GM12892 (cell line): ENCODE results near the gene ESRRB.
"Not testable (repeated sequence)": the region's sequence is repeated elsewhere in the genome, so short reads cannot be mapped to it uniquely, and the experiment has no call there.

Experiments
- DNase-seq: peaks from one replicate; pipeline ENCODE4 v3.0.0; 2011; ENCODE audit not compliant: insufficient read length
- FAIRE-seq: peaks from 2 replicates; lab custom pipeline; 2011; peaks lifted over from hg19 to GRCh38; lab: Jason Lieb, UNC
- POLR2A ChIP-seq: IDR thresholded peaks from 2 replicates; pipeline ENCODE4 v1.6.1; 2011; ENCODE audit warnings: low read depth, low read length, control low read depth
- POLR2AphosphoS5 ChIP-seq: IDR thresholded peaks from 2 replicates; pipeline ENCODE4 v1.6.1; 2011; ENCODE audit warnings: low read depth, low read length, control low read depth
- TAF1 ChIP-seq: IDR thresholded peaks from 2 replicates; pipeline ENCODE4 v1.6.1; 2011; ENCODE audit warnings: low read depth, mild to moderate bottlenecking, control low read depth, low read length, borderline replicate concordance

Gene ESRRB

DNA sequence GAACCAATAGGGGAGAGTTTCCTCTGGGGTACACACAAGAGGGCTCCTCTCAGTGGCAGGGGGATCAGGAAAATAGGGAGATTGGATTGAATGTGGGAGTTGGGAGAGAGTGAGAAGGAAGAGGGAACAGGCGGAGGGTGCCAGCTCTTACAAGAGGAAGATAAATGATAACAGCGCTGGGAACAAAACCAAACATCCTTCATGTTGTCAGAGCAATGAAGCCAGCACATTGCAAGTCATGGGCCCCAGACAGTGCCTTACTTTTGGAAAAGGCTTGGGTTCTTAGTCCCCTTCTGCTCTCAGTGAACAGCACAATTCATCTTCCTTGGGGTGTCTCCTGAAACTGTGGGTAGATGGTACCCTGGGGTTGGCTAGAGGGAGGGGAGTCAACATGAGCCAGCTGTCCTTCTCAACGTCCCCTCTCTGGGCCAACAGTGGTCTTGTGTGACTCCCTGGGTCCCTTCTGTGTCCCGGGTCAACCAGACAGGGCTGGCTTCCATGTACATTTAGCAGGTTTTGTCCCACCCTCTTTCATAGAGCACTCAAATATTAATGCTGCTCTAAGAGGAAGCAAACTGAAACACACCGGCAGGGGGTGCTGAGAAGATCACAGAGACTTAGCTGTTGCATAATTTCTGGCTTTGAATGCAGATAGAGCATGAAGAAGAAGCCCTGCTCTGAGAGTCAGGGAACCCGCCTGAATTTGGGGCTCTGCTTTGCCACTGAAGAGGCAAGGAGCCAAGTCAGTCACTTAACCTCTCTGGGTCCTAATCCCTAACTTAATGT, 138.5 kb downstream of the ESRRB start:
- peak; percentile 51 for FAIRE-seq
- no peak for DNase-seq

DNA sequence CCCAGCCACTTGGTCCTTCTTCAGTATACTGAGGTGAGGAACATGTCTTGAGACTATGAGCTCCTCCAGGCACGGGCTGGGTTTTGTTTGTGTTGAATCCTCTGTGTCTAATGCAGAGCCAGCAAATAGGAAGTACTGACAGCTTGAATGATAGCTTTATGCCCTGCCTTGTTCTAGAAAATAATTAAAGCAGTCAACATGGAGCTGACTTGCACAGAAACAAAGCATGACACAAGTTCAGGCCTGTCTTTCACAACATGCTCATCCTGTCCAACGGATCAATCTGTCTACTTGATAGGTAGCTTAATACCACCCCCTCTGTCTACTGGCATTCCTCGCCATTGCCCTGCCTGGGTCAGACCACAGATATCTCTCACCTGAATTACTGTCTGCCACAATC, 140.9 kb downstream of the ESRRB start:
- TF ChIP-seq POLR2A: no peak
- no peak for TF ChIP-seq POLR2AphosphoS5
- no peak for TF ChIP-seq TAF1
- no peak for DNase-seq
- no peak for FAIRE-seq

More for the DNA sequence above, 138.5 kb downstream of the ESRRB start:
- TF ChIP-seq POLR2A (no peak), POLR2AphosphoS5 (no peak), TAF1 (no peak)

DNA sequence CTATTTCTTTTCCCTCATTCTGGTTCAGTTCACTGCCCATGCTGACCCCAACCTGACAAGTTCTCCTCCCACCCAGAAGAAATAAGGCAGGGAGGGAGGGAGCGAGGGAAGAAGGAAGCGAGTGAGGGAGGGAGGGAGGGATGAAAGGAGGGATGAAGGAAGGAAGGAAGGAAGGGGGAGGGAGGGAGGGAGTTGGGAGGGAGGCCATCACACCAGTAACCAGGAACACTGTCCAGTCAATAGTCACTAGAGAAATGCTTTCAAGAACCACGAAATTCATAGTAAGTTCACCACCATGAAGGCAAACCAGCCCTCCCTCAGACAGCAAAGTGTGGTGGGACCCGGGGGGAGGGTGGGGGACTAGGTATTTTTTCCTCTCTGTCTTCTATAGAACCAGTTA, 142.4 kb downstream of the ESRRB start:
- TF ChIP-seq POLR2A (no peak), TAF1 (no peak), POLR2AphosphoS5 (no peak)
- FAIRE-seq: no peak
- DNase-seq: no peak

DNA sequence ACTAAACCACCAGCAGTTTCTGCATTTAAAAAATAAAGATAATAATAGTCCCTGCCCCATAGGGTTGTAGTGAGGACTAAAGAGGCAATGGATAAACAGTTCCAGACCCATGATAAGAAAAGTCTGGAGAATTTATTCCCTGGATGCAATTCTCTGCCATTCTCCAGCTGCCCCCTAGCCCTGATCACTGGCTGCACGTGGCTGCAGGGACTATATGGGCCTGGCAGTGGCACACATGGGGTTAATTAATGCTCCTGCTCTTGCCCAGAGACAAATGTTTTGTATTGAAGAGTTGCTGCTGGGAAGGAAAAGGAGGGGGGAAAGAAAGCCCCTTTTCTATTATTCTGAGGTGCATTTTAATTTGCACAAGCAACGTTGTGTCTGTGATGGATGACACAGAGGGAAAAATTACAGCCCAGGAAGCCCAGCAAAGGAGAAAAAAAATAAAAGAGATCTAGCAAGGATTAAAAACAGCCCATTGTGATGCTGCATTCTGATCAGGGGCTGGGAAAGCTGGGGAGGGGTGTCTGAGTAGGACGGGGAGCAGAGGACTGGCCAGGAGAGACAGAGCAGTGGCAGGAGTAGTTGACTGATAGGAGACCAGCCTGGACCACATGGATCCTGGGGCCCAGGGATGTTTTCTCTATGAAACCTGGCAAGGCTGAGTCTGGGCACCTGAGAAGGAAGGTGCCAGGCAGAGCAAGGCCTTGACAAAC, 149.3 kb downstream of the ESRRB start:
- TF ChIP-seq POLR2A: no peak
- no peak for FAIRE-seq
- DNase-seq: no peak

DNA sequence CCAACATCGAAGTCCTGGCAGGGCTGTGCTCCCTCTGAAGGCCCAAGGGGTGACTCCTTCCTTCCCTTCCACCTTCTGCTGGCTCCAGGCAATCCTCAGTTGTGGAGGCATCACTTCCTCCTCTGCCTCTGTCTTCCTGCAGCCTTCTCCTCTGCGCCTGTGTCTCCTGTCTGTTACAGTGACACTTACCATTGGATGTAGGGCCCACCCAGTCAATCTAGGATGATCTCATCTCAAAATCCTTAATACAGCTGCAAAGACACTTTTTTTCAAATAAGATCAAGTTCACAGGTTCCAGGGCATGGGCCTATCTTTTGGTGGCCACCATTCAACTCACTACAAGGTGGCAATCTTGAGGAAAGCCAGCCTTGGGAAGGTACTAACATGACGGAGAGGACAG, 155.1 kb downstream of the ESRRB start:
- no peak for DNase-seq
- FAIRE-seq: no peak
- TF ChIP-seq TAF1 (no peak), POLR2A (no peak), POLR2AphosphoS5 (no peak)

DNA sequence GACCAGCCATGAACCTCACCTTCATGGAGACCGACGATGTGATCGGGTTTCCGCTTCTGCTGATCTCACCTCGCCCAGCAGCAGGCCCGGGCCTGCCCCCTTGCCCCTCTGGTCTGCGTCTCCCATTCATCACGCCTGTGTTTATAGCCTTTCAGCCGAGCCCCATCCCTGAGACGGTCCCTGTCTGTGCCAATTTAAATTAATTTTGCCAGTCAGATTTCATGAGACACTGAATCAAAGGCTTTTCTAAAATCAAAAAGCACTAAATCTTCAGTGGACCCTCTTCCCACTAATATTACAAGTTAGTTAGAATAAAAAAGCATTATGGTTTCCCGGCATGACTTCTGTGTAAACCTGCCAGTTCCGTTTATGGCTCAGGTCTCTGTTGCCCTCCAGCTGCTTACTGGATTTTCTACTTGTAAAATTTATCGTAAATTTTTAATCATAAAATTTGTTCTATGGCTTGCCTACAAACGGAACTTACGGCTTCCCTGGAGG, 155.9 kb downstream of the ESRRB start:
- TF ChIP-seq POLR2A (no peak), POLR2AphosphoS5 (no peak), TAF1 (no peak)
- DNase-seq (no peak), FAIRE-seq (no peak)

DNA sequence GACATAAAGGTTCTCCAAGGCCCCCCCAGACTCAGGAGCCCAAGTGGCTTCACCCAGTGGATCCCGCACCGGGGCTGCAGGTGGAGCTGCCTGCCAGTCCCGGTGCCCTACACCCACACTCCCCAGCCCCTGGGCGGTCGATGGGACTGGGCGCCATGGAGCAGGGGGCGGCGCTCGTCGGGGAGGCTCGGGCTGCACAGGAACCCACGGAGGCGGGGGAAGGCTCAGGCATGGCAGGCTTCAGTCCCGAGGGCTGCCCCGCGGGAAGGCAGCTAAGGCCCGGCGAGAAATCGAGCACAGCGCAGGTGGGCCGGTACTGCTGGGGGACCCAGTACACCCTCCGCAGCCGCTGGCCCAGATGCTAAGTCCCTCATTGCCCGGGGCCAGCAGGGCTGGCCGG, 160.7 kb downstream of the ESRRB start:
- DNase-seq, FAIRE-seq: not testable (repeated sequence)

DNA sequence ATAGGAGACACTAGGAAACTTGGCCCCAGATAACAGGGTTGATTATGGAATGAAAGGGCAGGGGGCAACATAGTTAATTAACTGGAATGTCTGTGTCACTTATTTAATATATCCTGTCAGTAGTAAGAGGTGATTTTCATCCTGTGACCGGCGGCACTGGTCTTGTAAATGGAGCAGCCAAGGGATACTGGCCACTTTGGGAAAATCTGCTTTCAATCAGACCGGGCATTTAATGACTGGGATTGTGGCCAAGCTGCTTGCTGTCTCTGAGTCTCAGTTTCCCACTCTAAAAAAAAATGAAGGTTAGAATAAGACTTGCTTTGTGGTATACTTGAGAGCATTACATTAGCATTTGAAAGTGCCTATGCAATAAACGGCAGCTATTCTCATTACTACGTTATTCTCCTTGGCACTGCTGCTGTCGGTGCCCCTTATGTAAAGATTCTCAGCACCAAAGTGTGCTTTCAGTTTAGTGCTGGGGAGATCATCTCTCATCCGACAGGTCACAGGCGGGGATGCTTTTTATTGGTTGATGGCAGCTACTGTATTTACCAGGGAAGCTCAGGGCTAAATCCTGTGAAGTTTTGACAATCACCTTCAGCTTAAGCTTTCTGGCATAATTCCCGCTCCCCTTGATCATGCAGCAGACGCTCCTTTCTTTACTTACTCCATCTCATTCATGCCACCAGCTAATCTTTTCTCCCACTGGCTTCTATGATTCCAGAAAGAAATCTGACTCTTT, 162.1 kb downstream of the ESRRB start:
- FAIRE-seq (no peak), DNase-seq (no peak)
- no peak for TF ChIP-seq POLR2A
- no peak for TF ChIP-seq POLR2AphosphoS5
- no peak for TF ChIP-seq TAF1

DNA sequence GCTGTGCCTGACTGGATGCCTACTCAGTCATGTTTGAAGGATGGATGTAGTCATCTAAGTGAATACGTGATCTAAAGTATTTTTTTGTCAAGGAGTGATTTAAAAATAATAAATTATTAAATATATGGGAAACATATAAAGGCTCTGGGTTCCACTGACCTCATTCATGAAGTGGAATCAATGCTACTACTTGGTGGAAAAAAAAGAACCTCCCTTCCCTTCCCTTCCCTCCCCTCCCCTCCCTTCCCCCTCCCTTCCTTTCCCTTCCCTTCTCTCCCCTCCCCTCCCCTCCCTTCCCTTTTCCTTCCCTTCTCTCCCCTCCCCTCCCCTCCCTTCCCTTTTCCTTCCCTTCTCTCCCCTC, 162.7 kb downstream of the ESRRB start:
- FAIRE-seq: no peak
- DNase-seq: no peak
- TF ChIP-seq POLR2A: no peak
- TF ChIP-seq TAF1: no peak
- TF ChIP-seq POLR2AphosphoS5: no peak

DNA sequence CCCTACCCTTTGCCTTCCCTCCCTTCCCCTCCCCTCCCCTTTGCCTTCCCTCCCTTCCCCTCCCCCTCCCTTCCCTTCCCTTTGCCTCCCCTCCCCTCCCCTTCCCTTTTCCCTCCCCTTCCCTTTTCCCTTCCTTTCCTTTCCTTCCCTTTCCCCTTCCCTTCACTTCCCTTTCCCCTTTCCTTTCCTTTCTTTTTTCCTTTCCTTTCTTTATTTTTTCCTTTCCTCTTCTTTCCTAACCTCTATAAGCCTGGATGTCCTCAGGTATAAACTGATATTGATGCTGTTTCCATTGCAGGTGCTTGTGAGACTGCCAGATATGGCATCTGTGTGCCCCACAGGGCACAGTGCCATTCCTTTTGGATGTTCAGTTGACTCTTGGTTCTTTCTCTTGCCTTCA, 163.2 kb downstream of the ESRRB start:
- FAIRE-seq (no peak), DNase-seq (no peak)
- TF ChIP-seq POLR2A (no peak), POLR2AphosphoS5 (no peak), TAF1 (no peak)

DNA sequence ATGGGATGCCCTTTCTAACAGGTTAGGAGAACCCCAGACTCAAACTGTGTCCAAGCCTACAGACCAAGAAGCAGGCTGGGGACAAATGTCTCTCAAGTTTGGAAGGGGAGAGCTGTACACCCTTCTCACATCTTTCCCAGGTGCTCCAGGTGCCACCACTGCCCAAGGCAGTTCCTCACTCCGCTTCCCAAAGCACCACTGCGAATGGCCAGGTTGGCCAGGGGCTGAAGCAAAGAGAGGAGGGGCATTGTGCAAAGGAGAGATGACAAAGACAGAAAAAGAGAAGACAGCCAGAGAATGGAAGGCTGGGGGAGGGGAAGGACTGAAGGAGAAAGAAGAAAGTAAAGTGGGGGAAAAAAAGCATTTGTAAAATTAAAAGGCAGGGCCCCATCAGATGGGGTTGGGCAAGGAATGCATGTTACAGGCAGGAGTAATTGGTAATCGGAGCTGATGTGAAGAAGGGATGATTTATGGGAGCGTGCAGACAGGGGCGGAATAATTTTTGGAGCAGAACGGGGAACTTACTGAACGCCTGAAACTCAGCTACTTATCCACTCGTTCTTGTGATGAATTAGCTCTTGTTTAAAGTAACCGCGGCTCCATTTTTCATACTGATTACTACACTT, 165.8 kb downstream of the ESRRB start:
- FAIRE-seq: no peak
- no peak for TF ChIP-seq TAF1
- no peak for TF ChIP-seq POLR2AphosphoS5
- no peak for TF ChIP-seq POLR2A
- no peak for DNase-seq

DNA sequence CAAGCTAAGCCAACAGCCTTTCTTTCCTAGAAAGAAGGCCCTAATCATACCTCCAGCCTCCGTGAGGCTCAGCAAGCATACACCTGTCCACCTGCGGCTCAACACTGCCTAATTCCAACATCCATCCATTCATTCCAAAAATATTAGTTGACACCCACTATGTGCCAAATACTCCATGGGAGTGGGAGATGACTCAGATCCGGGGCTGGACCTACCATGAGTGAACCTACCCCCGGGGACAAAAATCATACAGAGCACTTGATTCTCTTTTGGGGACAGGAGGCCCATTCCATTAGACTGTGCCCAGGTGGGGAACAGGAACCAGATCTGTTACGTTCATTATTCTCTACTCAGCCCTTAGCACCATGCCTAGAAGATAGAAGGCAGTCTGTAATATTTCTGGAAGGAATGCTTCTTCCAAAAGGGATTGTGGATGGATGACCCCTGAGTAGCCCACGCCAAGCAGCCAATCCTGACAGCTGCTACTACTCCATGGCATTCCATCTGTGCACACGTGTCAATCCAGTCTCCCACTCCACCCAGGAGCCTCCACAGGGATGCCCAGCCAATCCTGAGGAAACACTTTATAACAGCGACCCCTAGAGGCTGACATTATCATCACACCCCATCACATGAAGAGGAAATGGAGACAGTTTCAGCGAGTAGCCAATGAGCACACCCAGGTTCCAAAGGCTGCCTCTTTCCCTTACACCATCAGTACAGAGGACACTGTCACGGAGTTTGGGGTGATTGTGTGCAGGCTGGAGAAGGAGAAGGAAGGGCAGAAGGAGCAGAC, 170.7 kb downstream of the ESRRB start:
- FAIRE-seq: no peak
- DNase-seq: peak; percentile 19
- TF ChIP-seq POLR2A (no peak), TAF1 (no peak), POLR2AphosphoS5 (no peak)
